ENCODE measurements around the gene FMO1. TPM values are rescaled to one million over a fixed set of nuclear protein-coding genes. Genes with fewer than 3 reads are reported as not detected.

Gene FMO1
- total RNA-seq, 1 experiment from 2014 or later, result not detected

- H3K79me2 ChIP-seq (ENCODE audit: insufficient read depth, low read length), result no peaks in the 10 kb centered on the region
- no peak overlapping the region for H3K4me3 ChIP-seq (replicated peaks in 1 of 2; ENCODE audit: low read depth in 1 of 2, low read length in 2 of 2)
- H3K9me2 ChIP-seq (ENCODE audit: insufficient read depth), result no peaks in the 10 kb centered on the region
- no peaks in the 10 kb centered on the region for H3K36me3 ChIP-seq (ENCODE audit: control insufficient read depth in 1 of 2, insufficient read depth in 2 of 2, low read length in 2 of 2)
- H3K9ac ChIP-seq (ENCODE audit: low read length), result no peak overlapping the region
- no peaks in the 10 kb centered on the region for H3K4me1 ChIP-seq (ENCODE audit: control insufficient read depth in 1 of 2, insufficient read depth in 2 of 2, low read length in 2 of 2)
- no peak for ATAC-seq
- ChIA-PET CTCF (no interaction called here), RAD21 (ENCODE audit: low non-redundant PET in 1 of 2, low total read pairs in 2 of 2, uncharacterized antibody in 2 of 2, unreplicated experiment in 2 of 2) (no interaction called here), POLR2A (no interaction called here)
- no peaks in the 10 kb centered on the region for H4K20me1 ChIP-seq (ENCODE audit: insufficient read depth)
- H3K27me3 ChIP-seq (ENCODE audit: insufficient read depth, low read length), result no peaks in the 10 kb centered on the region
- no peak overlapping the region for H2AFZ ChIP-seq (ENCODE audit: low read depth, low read length, poor library complexity, severe bottlenecking)
- H3K9me3 ChIP-seq (ENCODE audit: control insufficient read depth in 1 of 2, insufficient read depth in 1 of 2, low read depth in 1 of 2, low read length in 2 of 2), result no peaks in the 10 kb centered on the region
- TF ChIP-seq SRF (IDR thresholded peaks at IDR 0.05; ENCODE audit: low read depth) (no peak), MAX (IDR thresholded peaks at IDR 0.05) (no peak), ELF1 (IDR thresholded peaks at IDR 0.05; ENCODE audit: borderline replicate concordance, low read depth) (no peak), YY1 (IDR thresholded peaks at IDR 0.05; ENCODE audit: extremely low read depth, insufficient replicate concordance, low read depth, low read length) (no peak), EGR1 (IDR thresholded peaks at IDR 0.05; ENCODE audit: low read depth) (no peak), FOSL1 (IDR thresholded peaks at IDR 0.05; ENCODE audit: low read depth) (no peak), EZH2 (IDR thresholded peaks at IDR 0.05) (no peak), ZBTB33 (IDR thresholded peaks at IDR 0.05; ENCODE audit: extremely low read depth, insufficient replicate concordance, low read length) (no peak), CBX3 (IDR thresholded peaks at IDR 0.05; ENCODE audit: low read depth) (no peak)
- DNase-seq (ENCODE audit: low read depth, low spot score), result no peak
- intact Hi-C loops (cut with micrococcal nuclease), result no loop called here
- no peak overlapping the region for H3K27ac ChIP-seq (ENCODE audit: low read depth, low read length)
- H3K4me2 ChIP-seq (ENCODE audit: low read length), result no peak overlapping the region
- BruUV-seq (replicated peaks), result no TSS peak
Measured at GRCh38 chr1:171279234-171279633, 30.9 kb downstream of the FMO1 start.

GRCh38 chr1:171279678-171280077 is 31.4 kb downstream of the FMO1 start:
- H3K4me3 ChIP-seq (replicated peaks in 1 of 2; ENCODE audit: low read depth in 1 of 2, low read length in 2 of 2), result no peak overlapping the region
- H3K9me3 ChIP-seq (ENCODE audit: control insufficient read depth in 1 of 2, insufficient read depth in 1 of 2, low read depth in 1 of 2, low read length in 2 of 2), result no peaks in the 10 kb centered on the region
- DNase-seq (ENCODE audit: low read depth, low spot score) (no peak), ATAC-seq (no peak)
- H3K9me2 ChIP-seq (ENCODE audit: insufficient read depth), result no peaks in the 10 kb centered on the region
- no peaks in the 10 kb centered on the region for H3K79me2 ChIP-seq (ENCODE audit: insufficient read depth, low read length)
- H3K4me2 ChIP-seq (ENCODE audit: low read length), result no peak overlapping the region
- no peaks in the 10 kb centered on the region for H3K36me3 ChIP-seq (ENCODE audit: control insufficient read depth in 1 of 2, insufficient read depth in 2 of 2, low read length in 2 of 2)
- H3K27ac ChIP-seq (ENCODE audit: low read depth, low read length), result no peak overlapping the region
- ChIA-PET POLR2A (no interaction called here), CTCF (no interaction called here), RAD21 (ENCODE audit: low non-redundant PET in 1 of 2, low total read pairs in 2 of 2, uncharacterized antibody in 2 of 2, unreplicated experiment in 2 of 2) (no interaction called here)
- no peaks in the 10 kb centered on the region for H3K4me1 ChIP-seq (ENCODE audit: control insufficient read depth in 1 of 2, insufficient read depth in 2 of 2, low read length in 2 of 2)
- no peaks in the 10 kb centered on the region for H3K27me3 ChIP-seq (ENCODE audit: insufficient read depth, low read length)
- H2AFZ ChIP-seq (ENCODE audit: low read depth, low read length, poor library complexity, severe bottlenecking), result no peak overlapping the region
- H4K20me1 ChIP-seq (ENCODE audit: insufficient read depth), result no peaks in the 10 kb centered on the region
- no peak for TF ChIP-seq TCF7L2 (IDR thresholded peaks at IDR 0.05; ENCODE audit: borderline replicate concordance, extremely low read depth, insufficient read depth, insufficient read length)
- BruUV-seq (replicated peaks), result no TSS peak
- intact Hi-C loops (cut with micrococcal nuclease), result no loop called here
- H3K9ac ChIP-seq (ENCODE audit: low read length), result no peak overlapping the region

Measured in HCT116 (cell line).